ENCODE data around the gene ARFGAP1.
"Not testable (repeated sequence)": the region's sequence is repeated elsewhere in the genome, so short reads cannot be mapped to it uniquely, and the experiment has no call there.

ARFGAP1 gene

DNA sequence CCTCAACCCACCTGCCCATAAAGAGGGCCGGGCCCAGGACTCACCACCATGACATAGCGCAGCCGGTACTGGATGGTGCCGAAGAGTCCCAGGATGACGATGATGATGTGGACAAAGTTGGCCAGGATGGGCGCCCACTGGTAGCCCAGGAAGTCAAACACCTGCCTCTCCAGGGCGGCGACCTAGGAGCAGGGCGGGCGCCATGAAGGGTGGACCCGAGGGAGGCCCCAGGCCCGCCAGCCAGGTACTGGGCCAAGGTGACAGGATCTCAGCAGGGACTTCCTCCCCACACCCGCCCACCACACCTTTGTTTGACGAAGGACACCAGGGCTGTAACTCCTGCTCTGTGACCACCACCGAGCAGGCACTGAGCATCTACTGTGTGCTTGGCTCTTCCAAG is 22.7 kb upstream of the ARFGAP1 start:
- peaks cover 63% of the 10 kb centered on the region for H3K4me1 Mint-ChIP-seq
- peaks cover 19% of the 10 kb centered on the region for H3K36me3 Mint-ChIP-seq (ENCODE audit: low read depth)
- TF ChIP-seq, protein P1, sequence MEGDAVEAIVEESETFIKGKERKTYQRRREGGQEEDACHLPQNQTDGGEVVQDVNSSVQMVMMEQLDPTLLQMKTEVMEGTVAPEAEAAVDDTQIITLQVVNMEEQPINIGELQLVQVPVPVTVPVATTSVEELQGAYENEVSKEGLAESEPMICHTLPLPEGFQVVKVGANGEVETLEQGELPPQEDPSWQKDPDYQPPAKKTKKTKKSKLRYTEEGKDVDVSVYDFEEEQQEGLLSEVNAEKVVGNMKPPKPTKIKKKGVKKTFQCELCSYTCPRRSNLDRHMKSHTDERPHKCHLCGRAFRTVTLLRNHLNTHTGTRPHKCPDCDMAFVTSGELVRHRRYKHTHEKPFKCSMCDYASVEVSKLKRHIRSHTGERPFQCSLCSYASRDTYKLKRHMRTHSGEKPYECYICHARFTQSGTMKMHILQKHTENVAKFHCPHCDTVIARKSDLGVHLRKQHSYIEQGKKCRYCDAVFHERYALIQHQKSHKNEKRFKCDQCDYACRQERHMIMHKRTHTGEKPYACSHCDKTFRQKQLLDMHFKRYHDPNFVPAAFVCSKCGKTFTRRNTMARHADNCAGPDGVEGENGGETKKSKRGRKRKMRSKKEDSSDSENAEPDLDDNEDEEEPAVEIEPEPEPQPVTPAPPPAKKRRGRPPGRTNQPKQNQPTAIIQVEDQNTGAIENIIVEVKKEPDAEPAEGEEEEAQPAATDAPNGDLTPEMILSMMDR (IDR thresholded peaks at IDR 0.05) = no peak
- no peak overlapping the region for H3K27ac Mint-ChIP-seq
- no peak for DNase-seq
- H3K9me3 Mint-ChIP-seq = peaks cover 23% of the 10 kb centered on the region
- peaks cover 40% of the 10 kb centered on the region for H3K27me3 Mint-ChIP-seq (ENCODE audit: low read depth, poor library complexity)
- H3K4me3 Mint-ChIP-seq = no peak overlapping the region

DNA sequence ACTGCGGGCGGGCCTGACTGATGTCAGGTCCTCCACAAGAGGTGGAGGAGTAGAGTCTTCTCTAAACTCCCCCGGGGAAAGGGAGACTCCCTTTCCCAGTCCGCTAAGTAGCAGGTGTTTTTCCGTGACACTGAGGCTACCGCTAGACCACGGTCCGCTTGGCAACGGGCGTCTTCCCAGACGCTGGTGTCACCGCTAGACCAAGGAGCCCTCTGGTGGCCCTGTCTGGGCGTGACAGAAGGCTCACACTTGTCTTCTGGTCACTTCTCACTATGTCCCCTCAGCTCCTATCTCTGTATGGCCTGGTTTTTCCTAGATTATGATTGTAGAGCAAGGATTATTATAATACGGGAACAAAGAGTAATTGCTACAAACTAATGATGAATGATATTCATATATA is 21.3 kb upstream of the ARFGAP1 start:
- not testable (repeated sequence) for H3K4me3 Mint-ChIP-seq, DNase-seq, H3K27ac Mint-ChIP-seq
- H3K9me3 Mint-ChIP-seq = peaks cover 23% of the 10 kb centered on the region
- peaks cover 19% of the 10 kb centered on the region for H3K36me3 Mint-ChIP-seq (ENCODE audit: low read depth)
- peaks cover 54% of the 10 kb centered on the region for H3K27me3 Mint-ChIP-seq (ENCODE audit: low read depth, poor library complexity)
- TF ChIP-seq, protein P1 (IDR thresholded peaks at IDR 0.05) = peak; percentile 30
- H3K4me1 Mint-ChIP-seq = peaks cover 64% of the 10 kb centered on the region

DNA sequence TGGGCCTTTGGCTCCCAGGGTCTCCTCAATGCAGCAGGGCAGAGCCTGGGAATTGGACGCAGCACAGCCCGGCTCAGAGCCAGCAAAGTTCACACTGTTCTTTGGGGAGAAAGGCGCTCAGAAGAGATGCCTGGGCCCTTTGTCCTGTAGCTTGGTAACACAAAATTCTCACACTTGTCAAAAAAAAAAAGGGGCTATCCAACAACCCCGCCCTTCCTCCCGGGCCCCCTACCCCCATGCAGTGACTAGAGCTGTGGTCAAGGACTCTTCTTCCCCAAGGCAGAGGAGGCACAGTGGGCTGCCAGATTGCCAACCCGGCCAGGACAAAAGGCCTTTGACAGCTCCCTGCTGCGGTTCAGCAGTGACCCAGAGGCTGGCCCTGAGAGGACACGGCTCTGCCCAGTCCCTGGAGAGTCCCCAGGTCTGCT is 20.3 kb upstream of the ARFGAP1 start:
- DNase-seq = no peak
- Mint-ChIP-seq H3K4me3 (peak overlapping the region; percentile 74), H3K9me3 (peaks cover 28% of the 10 kb centered on the region), H3K27me3 (ENCODE audit: low read depth, poor library complexity) (peaks cover 62% of the 10 kb centered on the region), H3K36me3 (ENCODE audit: low read depth) (peaks cover 25% of the 10 kb centered on the region), H3K4me1 (peaks cover 65% of the 10 kb centered on the region), H3K27ac (no peak overlapping the region)
- TF ChIP-seq, protein P1 (IDR thresholded peaks at IDR 0.05) = no peak

DNA sequence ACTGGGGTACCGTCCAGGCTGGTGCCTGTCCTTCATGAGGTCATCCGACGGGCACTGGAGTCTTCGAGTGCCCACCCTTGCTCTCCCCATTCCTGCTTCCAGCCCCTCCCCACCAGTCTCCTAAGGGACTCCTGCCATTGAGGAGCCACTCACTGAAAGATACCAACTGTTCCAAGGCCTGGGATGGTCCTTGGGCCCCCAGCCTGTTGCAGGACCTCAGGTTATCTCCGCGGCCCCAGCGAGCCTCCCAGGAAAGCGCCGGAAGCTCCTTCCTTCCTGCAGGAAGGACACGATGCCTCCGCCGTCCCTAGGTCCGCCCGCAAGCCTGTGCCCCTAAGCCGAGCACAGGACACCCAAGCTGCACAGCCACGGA is 19.6 kb upstream of the ARFGAP1 start:
- Mint-ChIP-seq H3K4me3 (peak overlapping the region; percentile 74), H3K27ac (peak overlapping the region; percentile 36), H3K9me3 (peaks cover 28% of the 10 kb centered on the region), H3K4me1 (peaks cover 71% of the 10 kb centered on the region), H3K27me3 (ENCODE audit: low read depth, poor library complexity) (peaks cover 65% of the 10 kb centered on the region), H3K36me3 (ENCODE audit: low read depth) (peaks cover 26% of the 10 kb centered on the region)
- TF ChIP-seq, protein P1 (IDR thresholded peaks at IDR 0.05) = no peak
- no peak for DNase-seq

DNA sequence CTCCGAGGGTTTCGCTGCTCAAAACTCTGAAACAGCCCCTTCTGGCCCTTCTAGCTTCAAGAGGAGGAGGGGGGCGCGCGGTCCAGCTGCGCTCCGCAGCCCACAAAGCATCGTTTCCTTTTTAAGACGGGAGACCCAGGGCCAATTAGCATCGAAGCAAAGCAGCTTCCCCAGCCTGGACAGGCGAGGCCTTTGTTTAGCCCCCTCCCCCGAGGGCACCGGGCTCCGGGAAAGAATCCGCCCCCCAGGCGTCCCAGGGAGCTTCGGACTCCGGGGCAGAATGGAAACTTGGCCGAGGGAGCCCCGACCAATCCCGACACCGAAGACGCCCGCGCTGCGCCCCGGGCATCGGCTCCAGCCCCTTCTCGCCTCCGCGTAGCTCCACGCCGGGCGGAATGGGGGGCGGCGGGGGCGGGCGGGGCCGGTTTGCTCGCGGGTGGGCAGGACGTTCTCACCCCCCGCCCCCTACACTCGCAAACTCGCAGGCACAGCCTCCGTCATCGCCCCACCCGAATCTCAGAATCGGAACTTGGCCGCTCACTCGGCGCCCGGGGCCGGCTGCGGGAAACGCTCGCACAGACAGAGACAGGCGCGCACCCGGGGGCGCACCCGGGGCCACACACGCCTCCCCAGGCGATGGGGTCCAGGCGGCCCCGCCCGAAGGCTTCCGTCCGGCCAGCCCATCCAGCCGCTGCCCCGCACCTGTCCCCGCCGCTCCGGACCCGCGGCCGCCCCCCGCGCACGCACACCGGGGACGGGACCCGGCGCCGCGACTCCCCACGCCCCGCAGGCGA is 19.0 kb upstream of the ARFGAP1 start:
- no peak overlapping the region for H3K27ac Mint-ChIP-seq
- DNase-seq = peak; percentile 59
- peak overlapping the region; percentile 74 for H3K4me3 Mint-ChIP-seq
- peaks cover 70% of the 10 kb centered on the region for H3K4me1 Mint-ChIP-seq
- H3K36me3 Mint-ChIP-seq (ENCODE audit: low read depth) = peaks cover 23% of the 10 kb centered on the region
- H3K27me3 Mint-ChIP-seq (ENCODE audit: low read depth, poor library complexity) = peaks cover 62% of the 10 kb centered on the region
- TF ChIP-seq, protein P1 (IDR thresholded peaks at IDR 0.05) = no peak
- peaks cover 26% of the 10 kb centered on the region for H3K9me3 Mint-ChIP-seq

- peak; percentile 62 for DNase-seq
- H3K4me3 Mint-ChIP-seq = peak within 1 kb of the TSS; percentile 78
- peaks cover 22% of the 10 kb centered on the region for H3K9me3 Mint-ChIP-seq
- TF ChIP-seq, protein P1 (IDR thresholded peaks at IDR 0.05) = no peak
- H3K36me3 Mint-ChIP-seq (ENCODE audit: low read depth) = peaks cover 18% of the 10 kb centered on the region
- H3K27ac Mint-ChIP-seq = no peak within 1 kb of the TSS
- peaks cover 68% of the 10 kb centered on the region for H3K4me1 Mint-ChIP-seq
- H3K27me3 Mint-ChIP-seq (ENCODE audit: low read depth, poor library complexity) = peaks cover 59% of the 10 kb centered on the region
Measured at GRCh38 chr20:63254232-63254605, 18.4 kb upstream of the ARFGAP1 start, which contains the start of gene NKAIN4. TSS of gene NKAIN4 (minus strand) at chr20:63254463. CDS start at chr20:63254450, 13 bp downstream.
